Measurements from ENCODE around the gene C1QTNF5.

The C1QTNF5 gene

DNA sequence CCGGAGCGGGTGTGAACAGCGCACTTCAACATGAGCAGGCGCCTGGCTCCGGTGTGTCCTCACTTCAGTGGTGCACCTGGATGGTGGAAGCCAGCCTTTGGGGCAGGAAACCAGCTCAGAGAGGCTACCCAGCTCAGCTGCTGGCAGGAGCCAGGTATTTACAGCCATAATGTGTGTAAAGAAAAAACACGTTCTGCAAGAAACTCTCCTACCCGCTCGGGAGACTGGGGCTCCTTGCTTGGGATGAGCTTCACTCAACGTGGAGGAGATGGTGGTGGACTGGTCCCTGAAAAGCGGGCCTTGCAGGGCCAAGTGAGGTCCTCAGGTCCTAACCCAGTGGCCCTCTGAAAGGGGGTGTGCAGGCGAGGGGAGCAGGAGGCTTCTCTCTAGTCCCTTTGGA lies 31.3 kb downstream of the C1QTNF5 start:
- no peak overlapping the region for H3K9ac ChIP-seq (ENCODE audit: low read length)
- no peaks in the 10 kb centered on the region for H3K9me3 ChIP-seq (ENCODE audit: control insufficient read depth, insufficient read depth, low read depth, low read length)
- peaks cover 12% of the 10 kb centered on the region for H3K4me1 ChIP-seq (ENCODE audit: control insufficient read depth, insufficient read depth, low read length)
- no peak overlapping the region for H3K4me3 ChIP-seq (ENCODE audit: low read depth, low read length)
- no peak overlapping the region for H3K27ac ChIP-seq (ENCODE audit: low read depth, low read length)
- peaks cover 79% of the 10 kb centered on the region for H3K36me3 ChIP-seq (ENCODE audit: control insufficient read depth, insufficient read depth, low read length)
- no peaks in the 10 kb centered on the region for H3K27me3 ChIP-seq (ENCODE audit: control insufficient read depth, insufficient read depth, low read length)

DNA sequence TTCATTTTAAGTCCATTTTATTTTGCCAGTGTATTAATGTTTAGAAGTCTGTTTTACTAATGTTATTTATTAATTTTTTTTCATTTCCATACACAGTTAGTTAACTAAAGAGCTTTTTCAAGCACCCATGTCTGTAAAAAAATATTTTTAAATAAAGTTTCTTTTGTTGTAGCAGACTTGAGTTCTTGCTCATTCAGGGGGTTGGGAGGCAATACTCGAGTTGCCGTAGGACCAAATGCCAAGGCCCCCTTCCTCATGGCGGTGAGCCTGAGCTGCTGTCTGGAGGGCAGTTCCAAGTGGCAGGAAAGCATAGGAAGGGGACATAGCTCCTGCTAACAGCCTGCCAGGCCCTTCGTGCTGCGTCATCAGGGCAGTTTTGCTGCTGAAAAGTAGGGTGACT lies 32.7 kb downstream of the C1QTNF5 start:
- H3K27me3 ChIP-seq (ENCODE audit: control insufficient read depth, insufficient read depth, low read length) = no peaks in the 10 kb centered on the region
- H3K9ac ChIP-seq (ENCODE audit: low read length) = no peak overlapping the region
- H3K36me3 ChIP-seq (ENCODE audit: control insufficient read depth, insufficient read depth, low read length) = peaks cover 80% of the 10 kb centered on the region
- H3K9me3 ChIP-seq (ENCODE audit: control insufficient read depth, insufficient read depth, low read depth, low read length) = no peaks in the 10 kb centered on the region
- H3K4me3 ChIP-seq (ENCODE audit: low read depth, low read length) = no peak overlapping the region
- H3K4me1 ChIP-seq (ENCODE audit: control insufficient read depth, insufficient read depth, low read length) = peaks cover 12% of the 10 kb centered on the region
- no peak overlapping the region for H3K27ac ChIP-seq (ENCODE audit: low read depth, low read length)

GRCh38 chr11:119307219-119307618 lies 33.5 kb downstream of the C1QTNF5 start:
- peaks cover 12% of the 10 kb centered on the region for H3K4me1 ChIP-seq (ENCODE audit: control insufficient read depth, insufficient read depth, low read length)
- H3K27ac ChIP-seq (ENCODE audit: low read depth, low read length) = no peak overlapping the region

GRCh38 chr11:119306373-119306890 lies 34.3 kb downstream of the C1QTNF5 start:
- Histone ChIP-seq H3K4me3 (ENCODE audit: low read depth, low read length) (no peak overlapping the region), H3K4me1 (ENCODE audit: control insufficient read depth, insufficient read depth, low read length) (peaks cover 12% of the 10 kb centered on the region), H3K27ac (ENCODE audit: low read depth, low read length) (no peak overlapping the region), H3K36me3 (ENCODE audit: control insufficient read depth, insufficient read depth, low read length) (peaks cover 76% of the 10 kb centered on the region), H3K9ac (ENCODE audit: low read length) (no peak overlapping the region), H3K9me3 (ENCODE audit: control insufficient read depth, insufficient read depth, low read depth, low read length) (no peaks in the 10 kb centered on the region), H3K27me3 (ENCODE audit: control insufficient read depth, insufficient read depth, low read length) (no peaks in the 10 kb centered on the region)

More at GRCh38 chr11:119307219-119307618, 33.5 kb downstream of the C1QTNF5 start:
- Histone ChIP-seq H3K27me3 (ENCODE audit: control insufficient read depth, insufficient read depth, low read length) (no peaks in the 10 kb centered on the region), H3K4me3 (ENCODE audit: low read depth, low read length) (no peak overlapping the region), H3K36me3 (ENCODE audit: control insufficient read depth, insufficient read depth, low read length) (peaks cover 74% of the 10 kb centered on the region), H3K9ac (ENCODE audit: low read length) (no peak overlapping the region), H3K9me3 (ENCODE audit: control insufficient read depth, insufficient read depth, low read depth, low read length) (no peaks in the 10 kb centered on the region)

GRCh38 chr11:119305556-119306372 lies 34.9 kb downstream of the C1QTNF5 start:
- Histone ChIP-seq H3K9ac (ENCODE audit: low read length) (no peak overlapping the region), H3K36me3 (ENCODE audit: control insufficient read depth, insufficient read depth, low read length) (peaks cover 76% of the 10 kb centered on the region), H3K4me3 (ENCODE audit: low read depth, low read length) (no peak overlapping the region), H3K27ac (ENCODE audit: low read depth, low read length) (no peak overlapping the region), H3K27me3 (ENCODE audit: control insufficient read depth, insufficient read depth, low read length) (no peaks in the 10 kb centered on the region), H3K9me3 (ENCODE audit: control insufficient read depth, insufficient read depth, low read depth, low read length) (no peaks in the 10 kb centered on the region), H3K4me1 (ENCODE audit: control insufficient read depth, insufficient read depth, low read length) (peaks cover 12% of the 10 kb centered on the region)

DNA sequence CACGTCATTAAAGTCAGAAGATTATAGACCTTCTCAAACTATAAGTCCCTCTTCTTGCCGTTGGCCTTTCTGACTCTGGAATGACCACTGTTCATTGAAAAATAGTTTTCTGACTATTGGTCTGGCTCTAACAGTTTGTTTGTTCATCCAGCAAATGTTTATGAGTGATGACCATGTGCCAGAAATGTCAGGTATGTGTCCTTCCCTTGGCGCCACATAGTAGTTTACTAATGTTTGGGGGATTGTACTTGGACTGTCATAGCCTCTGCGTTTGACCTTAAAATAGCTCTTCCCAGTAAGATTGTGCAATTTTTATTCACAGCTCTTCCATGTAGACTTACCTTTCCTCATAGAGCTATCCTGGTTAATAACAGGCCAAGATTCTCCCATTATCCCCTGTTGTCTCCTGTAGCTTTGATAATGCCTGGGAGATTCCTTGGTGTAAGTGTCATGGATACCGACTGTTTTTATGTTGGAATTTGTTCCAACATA lies 37.4 kb downstream of the C1QTNF5 start:
- no peaks in the 10 kb centered on the region for H3K27me3 ChIP-seq (ENCODE audit: control insufficient read depth, insufficient read depth, low read length)
- H3K9ac ChIP-seq (ENCODE audit: low read length) = no peak overlapping the region
- no peaks in the 10 kb centered on the region for H3K9me3 ChIP-seq (ENCODE audit: control insufficient read depth, insufficient read depth, low read depth, low read length)
- peaks cover 76% of the 10 kb centered on the region for H3K36me3 ChIP-seq (ENCODE audit: control insufficient read depth, insufficient read depth, low read length)
- H3K27ac ChIP-seq (ENCODE audit: low read depth, low read length) = no peak overlapping the region
- H3K4me1 ChIP-seq (ENCODE audit: control insufficient read depth, insufficient read depth, low read length) = peaks cover 12% of the 10 kb centered on the region
- H3K4me3 ChIP-seq (ENCODE audit: low read depth, low read length) = no peak overlapping the region

- Histone ChIP-seq H3K9me3 (ENCODE audit: control insufficient read depth, insufficient read depth, low read depth, low read length) (no peaks in the 10 kb centered on the region), H3K27ac (ENCODE audit: low read depth, low read length) (no peak overlapping the region), H3K4me1 (ENCODE audit: control insufficient read depth, insufficient read depth, low read length) (no peaks in the 10 kb centered on the region), H3K4me3 (ENCODE audit: low read depth, low read length) (no peak overlapping the region), H3K36me3 (ENCODE audit: control insufficient read depth, insufficient read depth, low read length) (peaks cover 83% of the 10 kb centered on the region), H3K27me3 (ENCODE audit: control insufficient read depth, insufficient read depth, low read length) (no peaks in the 10 kb centered on the region), H3K9ac (ENCODE audit: low read length) (no peak overlapping the region)
These were observed 40.3 kb downstream of the C1QTNF5 start for GRCh38 chr11:119300198-119300964.

GRCh38 chr11:119299416-119299815 lies 41.3 kb downstream of the C1QTNF5 start:
- Histone ChIP-seq H3K36me3 (ENCODE audit: control insufficient read depth, insufficient read depth, low read length) (peaks cover 82% of the 10 kb centered on the region), H3K9ac (ENCODE audit: low read length) (no peak overlapping the region), H3K4me3 (ENCODE audit: low read depth, low read length) (no peak overlapping the region), H3K9me3 (ENCODE audit: control insufficient read depth, insufficient read depth, low read depth, low read length) (no peaks in the 10 kb centered on the region), H3K27me3 (ENCODE audit: control insufficient read depth, insufficient read depth, low read length) (no peaks in the 10 kb centered on the region), H3K4me1 (ENCODE audit: control insufficient read depth, insufficient read depth, low read length) (no peaks in the 10 kb centered on the region), H3K27ac (ENCODE audit: low read depth, low read length) (no peak overlapping the region)

GRCh38 chr11:119298726-119299125 lies 42.0 kb downstream of the C1QTNF5 start:
- H3K9ac ChIP-seq (ENCODE audit: low read length) = no peak overlapping the region
- H3K4me1 ChIP-seq (ENCODE audit: control insufficient read depth, insufficient read depth, low read length) = no peaks in the 10 kb centered on the region
- no peaks in the 10 kb centered on the region for H3K9me3 ChIP-seq (ENCODE audit: control insufficient read depth, insufficient read depth, low read depth, low read length)
- no peak overlapping the region for H3K4me3 ChIP-seq (ENCODE audit: low read depth, low read length)
- H3K36me3 ChIP-seq (ENCODE audit: control insufficient read depth, insufficient read depth, low read length) = peaks cover 75% of the 10 kb centered on the region
- H3K27me3 ChIP-seq (ENCODE audit: control insufficient read depth, insufficient read depth, low read length) = no peaks in the 10 kb centered on the region
- no peak overlapping the region for H3K27ac ChIP-seq (ENCODE audit: low read depth, low read length)

DNA sequence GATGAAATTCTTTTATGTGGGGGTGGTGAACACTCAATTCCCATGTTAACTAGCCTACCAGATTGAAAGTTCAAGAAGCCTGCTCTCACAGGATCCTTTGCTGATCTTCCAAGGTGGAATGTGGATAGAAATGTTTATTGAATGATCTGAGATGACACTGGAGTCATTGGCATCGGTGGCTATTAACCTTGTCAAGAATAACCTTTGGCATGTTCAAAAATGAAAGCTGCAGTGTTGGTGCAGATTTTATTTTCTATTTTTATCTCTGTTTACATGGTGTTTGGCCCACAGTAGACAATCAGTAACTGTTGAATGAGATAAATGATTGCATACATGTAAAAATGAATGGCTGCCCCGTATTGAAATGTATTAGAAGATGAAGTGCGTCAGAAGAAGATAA lies 42.7 kb downstream of the C1QTNF5 start:
- no peaks in the 10 kb centered on the region for H3K9me3 ChIP-seq (ENCODE audit: control insufficient read depth, insufficient read depth, low read depth, low read length)
- peaks cover 70% of the 10 kb centered on the region for H3K36me3 ChIP-seq (ENCODE audit: control insufficient read depth, insufficient read depth, low read length)
- H3K27me3 ChIP-seq (ENCODE audit: control insufficient read depth, insufficient read depth, low read length) = no peaks in the 10 kb centered on the region
- no peaks in the 10 kb centered on the region for H3K4me1 ChIP-seq (ENCODE audit: control insufficient read depth, insufficient read depth, low read length)
- no peak overlapping the region for H3K4me3 ChIP-seq (ENCODE audit: low read depth, low read length)
- H3K27ac ChIP-seq (ENCODE audit: low read depth, low read length) = no peak overlapping the region
- H3K9ac ChIP-seq (ENCODE audit: low read length) = no peak overlapping the region

DNA sequence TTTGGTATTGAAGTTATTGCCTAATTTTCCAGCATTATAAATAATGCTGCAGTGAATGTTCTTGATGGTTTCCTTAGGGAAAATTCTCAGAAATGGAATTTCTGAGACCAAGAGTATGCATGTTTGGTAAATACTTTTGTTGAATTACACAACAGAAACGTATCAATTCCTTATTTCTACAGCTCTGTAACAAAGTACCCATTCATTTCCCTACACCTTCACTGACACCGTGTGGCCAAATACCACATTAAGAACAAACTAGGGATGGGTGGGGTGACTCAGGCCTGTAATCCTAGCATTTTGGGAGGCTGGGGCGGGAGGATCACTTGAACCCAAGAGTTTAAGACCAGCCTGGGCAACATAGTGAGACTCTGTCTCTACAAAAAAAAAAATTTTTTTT lies 45.5 kb downstream of the C1QTNF5 start:
- Histone ChIP-seq H3K27ac (ENCODE audit: low read depth, low read length) (no peak overlapping the region), H3K27me3 (ENCODE audit: control insufficient read depth, insufficient read depth, low read length) (no peaks in the 10 kb centered on the region), H3K9me3 (ENCODE audit: control insufficient read depth, insufficient read depth, low read depth, low read length) (peaks cover 3% of the 10 kb centered on the region; the same call in 1 of the 2 replicates), H3K4me3 (ENCODE audit: low read depth, low read length) (no peak overlapping the region), H3K9ac (ENCODE audit: low read length) (no peak overlapping the region), H3K36me3 (ENCODE audit: control insufficient read depth, insufficient read depth, low read length) (peaks cover 55% of the 10 kb centered on the region), H3K4me1 (ENCODE audit: control insufficient read depth, insufficient read depth, low read length) (no peaks in the 10 kb centered on the region)

Data from HUES6 (cell line).